ENCODE measurements around the gene HSP90AA1.
"Not testable (repeated sequence)": the region's sequence is repeated elsewhere in the genome, so short reads cannot be mapped to it uniquely, and the experiment has no call there.

Gene HSP90AA1

DNA sequence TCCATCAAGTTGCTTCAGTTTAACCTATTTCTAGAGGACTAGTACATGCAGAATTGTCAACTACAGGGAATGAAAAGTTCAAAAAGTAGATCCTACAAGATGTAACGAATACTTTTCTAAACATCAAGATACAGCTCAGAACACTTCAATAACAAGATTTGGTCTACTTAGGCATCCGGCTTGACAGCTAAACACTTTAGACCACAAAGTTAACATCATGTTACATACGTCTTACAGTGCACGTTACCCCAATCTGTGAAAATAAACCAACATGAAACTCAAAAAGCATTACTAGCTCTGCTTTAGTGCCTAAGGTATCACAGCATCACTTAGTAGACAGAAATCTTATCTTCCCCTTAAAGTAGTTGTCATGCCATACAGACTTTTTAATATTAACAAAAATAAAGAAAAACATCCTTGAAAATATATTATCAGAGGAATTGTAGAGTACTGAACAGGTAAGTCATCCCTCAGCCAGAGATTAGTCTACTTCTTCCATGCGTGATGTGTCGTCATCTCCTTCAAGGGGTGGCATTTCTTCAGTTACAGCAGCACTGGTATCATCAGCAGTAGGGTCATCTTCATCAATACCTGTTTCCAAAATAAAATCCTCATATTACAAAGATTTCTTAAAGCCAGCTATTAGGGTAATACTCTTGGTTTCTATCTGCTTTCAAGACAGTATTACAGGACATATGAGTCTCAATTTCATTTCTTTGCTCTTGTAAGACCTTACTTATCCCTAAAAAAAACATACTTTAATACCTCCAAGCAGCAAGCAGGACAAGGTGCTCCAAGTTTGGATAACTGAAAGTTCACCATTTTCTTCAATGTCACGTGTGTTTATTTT lies 5.4 kb downstream of the HSP90AA1 start:
- no peak for DNase-seq (ENCODE audit: low spot score)
- TF ChIP-seq, protein P1, sequence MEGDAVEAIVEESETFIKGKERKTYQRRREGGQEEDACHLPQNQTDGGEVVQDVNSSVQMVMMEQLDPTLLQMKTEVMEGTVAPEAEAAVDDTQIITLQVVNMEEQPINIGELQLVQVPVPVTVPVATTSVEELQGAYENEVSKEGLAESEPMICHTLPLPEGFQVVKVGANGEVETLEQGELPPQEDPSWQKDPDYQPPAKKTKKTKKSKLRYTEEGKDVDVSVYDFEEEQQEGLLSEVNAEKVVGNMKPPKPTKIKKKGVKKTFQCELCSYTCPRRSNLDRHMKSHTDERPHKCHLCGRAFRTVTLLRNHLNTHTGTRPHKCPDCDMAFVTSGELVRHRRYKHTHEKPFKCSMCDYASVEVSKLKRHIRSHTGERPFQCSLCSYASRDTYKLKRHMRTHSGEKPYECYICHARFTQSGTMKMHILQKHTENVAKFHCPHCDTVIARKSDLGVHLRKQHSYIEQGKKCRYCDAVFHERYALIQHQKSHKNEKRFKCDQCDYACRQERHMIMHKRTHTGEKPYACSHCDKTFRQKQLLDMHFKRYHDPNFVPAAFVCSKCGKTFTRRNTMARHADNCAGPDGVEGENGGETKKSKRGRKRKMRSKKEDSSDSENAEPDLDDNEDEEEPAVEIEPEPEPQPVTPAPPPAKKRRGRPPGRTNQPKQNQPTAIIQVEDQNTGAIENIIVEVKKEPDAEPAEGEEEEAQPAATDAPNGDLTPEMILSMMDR (IDR thresholded peaks at IDR 0.05; ENCODE audit: extremely low read depth, missing control alignments): no peak

DNA sequence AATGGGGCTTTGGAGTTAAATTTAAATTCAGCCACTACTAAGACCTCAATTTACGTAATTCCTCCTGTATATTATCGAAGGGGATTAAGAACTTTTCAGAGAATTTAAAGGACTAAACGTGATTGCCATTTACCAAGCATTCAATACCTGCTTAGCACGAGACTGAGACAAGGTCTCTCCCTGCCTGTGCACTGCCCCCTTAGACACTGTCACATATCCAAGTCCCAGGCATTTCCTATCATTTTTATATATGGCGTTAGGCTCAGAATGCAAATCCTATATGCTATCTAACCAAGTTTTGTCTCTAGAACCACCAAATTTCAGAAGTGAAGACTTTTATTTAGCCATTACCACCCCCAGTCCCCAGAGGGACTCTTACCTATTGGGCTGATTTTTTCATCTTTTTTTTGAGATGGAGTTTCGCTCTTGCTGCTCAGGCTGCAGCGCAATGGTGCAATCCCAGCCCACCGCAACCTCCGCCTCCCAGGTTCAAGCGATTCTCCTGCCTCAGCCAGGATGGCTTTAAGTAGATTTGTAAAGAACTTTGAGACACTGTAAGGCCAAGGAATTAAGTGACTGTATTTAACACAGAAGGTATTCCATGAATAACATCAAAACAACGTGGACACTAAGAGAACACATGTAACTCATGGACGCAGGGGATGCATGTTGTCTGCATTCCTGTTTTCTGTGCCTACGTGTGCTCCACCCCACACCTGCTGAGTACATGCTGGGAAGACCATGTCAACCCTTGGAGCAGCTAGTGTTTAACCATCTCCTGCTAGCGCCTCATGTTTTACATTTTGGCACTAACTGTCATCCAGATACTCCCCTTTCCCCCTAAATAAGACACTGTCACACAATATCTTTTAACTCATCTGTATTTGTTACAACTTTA lies 6.4 kb downstream of the HSP90AA1 start:
- TF ChIP-seq, protein P1 (IDR thresholded peaks at IDR 0.05; ENCODE audit: extremely low read depth, missing control alignments): no peak

DNA sequence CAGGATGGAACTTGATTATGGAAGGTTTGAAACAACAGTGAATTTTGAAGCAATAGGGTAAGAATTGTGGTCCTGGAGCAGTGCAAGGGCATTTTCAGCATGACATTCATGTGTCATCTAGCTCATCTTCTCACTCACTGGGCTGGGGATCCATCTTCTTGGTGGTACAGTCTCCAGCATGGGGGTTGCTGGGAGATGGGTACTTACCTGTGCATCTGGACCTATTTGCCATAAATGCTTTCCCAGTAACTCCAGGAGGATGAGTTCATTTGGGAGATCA lies 7.2 kb downstream of the HSP90AA1 start:
- TF ChIP-seq, protein P1 (IDR thresholded peaks at IDR 0.05; ENCODE audit: extremely low read depth, missing control alignments): no peak
- no peak for DNase-seq (ENCODE audit: low spot score)

More for the DNA sequence above, 6.4 kb downstream of the HSP90AA1 start:
- DNase-seq (ENCODE audit: low spot score): no peak

DNA sequence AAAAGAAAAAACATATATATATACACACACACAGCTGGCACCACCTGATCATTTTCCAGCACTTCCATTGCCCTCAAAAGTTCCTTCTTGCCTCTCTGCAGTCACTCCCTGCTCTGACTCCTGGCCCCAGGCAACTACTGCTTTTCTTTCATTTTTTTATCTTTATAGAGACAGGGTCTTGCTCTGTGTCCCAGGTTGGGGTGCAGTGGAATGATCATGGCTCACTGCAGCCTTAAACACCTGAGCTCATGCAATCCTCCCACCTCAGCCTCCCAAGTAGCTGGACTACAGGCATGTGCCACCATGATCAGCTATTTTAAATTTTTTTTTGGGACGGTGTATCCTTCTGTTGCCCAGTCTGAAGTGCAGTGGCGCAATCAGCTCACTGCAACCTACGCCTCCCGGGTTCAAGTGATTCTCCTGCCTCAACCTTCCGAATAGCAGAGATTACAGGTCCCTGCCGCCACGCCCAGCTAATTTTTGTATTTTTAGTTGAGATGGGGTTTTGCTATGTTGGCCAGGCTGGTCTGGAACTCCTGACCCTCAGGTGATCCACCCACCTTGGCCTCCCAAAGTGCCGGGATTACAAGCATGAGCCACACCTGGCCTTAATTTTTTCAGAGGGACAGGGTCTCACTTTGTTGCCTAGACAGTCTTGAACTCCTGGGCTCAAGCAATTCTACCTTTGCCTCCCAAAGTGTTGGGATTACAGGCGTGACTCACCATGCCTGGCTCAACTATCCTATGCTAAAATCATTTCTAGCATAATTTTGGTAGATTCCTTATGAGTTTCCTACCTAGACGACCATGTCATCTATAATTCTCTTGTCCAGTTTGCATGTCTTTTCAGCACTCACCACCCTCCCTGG lies 7.8 kb downstream of the HSP90AA1 start:
- no peak for DNase-seq (ENCODE audit: low spot score)
- TF ChIP-seq, protein P1 (IDR thresholded peaks at IDR 0.05; ENCODE audit: extremely low read depth, missing control alignments): no peak

DNA sequence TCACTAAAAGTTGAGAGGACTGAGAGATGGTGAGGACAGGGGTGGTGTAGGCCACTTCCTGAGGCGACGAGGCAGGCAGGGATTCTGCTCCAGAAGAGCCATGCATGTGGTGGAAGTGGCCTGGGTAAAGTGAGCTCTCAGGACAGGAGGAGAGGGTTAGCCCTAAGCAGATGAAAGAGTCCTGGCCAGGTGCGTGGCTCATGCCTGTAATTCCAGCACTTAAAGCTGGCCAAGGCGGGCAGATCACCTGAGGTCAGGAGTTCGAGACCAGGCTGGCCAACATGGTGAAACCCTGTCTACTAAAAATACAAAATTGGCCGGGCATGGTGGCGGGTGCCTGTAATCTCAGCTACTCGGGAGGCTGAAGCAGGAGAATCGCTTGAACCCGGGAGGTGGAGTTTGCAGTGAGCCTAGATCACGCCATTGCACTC lies 8.5 kb downstream of the HSP90AA1 start:
- DNase-seq (ENCODE audit: low spot score): not testable (repeated sequence)

DNA sequence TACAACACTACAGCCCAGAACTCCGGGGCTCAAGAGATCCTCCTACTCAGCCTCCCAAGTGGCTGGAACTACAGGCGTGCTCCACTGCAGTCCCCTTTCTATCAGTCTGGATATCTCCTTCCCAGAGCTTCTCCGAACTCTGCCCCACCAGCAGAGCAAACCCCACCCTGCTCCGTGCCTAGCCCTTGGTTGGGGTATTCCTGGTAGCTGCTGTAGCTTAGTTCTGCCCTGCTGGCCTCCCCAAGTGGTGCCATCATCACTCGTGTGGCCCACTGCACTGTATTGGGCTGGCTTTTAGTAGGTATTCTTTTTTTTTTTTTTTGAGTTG lies 9.5 kb downstream of the HSP90AA1 start:
- TF ChIP-seq, protein P1 (IDR thresholded peaks at IDR 0.05; ENCODE audit: extremely low read depth, missing control alignments): no peak
- DNase-seq (ENCODE audit: low spot score): no peak

DNA sequence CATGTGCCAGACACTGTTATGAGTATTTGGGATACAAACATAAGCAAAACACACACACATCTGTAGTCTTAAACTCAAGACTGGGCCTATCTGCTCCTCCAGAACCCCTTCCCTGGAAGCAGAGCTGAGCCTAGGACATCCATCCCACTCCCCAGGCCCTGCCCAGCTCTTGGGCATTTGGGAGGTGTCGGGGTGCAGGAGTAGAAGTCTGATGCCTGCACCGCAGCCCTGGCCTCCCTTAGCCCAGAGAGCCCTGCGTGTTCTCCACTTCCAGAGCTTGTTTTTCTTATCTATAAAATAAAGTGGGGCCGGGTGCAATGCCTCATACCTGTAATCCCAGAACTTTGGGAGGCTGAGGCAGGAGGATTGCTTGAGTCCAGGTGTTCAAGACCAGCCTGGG lies 11.7 kb downstream of the HSP90AA1 start:
- TF ChIP-seq, protein P1 (IDR thresholded peaks at IDR 0.05; ENCODE audit: extremely low read depth, missing control alignments): no peak

More for the DNA sequence above, 11.7 kb downstream of the HSP90AA1 start:
- no peak for DNase-seq (ENCODE audit: low spot score)

Measured in GM20000 (cell line).